ENCODE measurements around the gene ABCC1.

The ABCC1 gene

DNA sequence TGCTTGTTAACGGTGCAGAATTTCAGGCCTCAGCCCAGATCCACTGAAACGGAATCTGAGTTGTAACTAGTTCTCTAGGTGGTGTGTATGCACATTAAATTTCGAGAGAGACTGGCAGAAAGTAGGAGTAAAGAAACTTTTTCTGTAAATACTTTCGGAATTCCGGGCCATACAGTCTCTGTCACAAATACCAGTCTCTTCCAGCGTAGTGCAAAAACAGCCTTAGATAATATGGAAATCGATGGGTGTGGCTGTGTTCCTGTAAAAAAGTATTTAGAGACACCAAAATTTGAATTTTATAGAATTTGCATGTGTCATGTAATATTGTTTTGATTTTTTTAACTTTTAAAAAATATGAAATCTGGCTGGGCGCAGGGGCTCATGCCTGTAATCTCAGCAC lies 109.7 kb downstream of the ABCC1 start:
- DNase-seq, result no peak

DNA sequence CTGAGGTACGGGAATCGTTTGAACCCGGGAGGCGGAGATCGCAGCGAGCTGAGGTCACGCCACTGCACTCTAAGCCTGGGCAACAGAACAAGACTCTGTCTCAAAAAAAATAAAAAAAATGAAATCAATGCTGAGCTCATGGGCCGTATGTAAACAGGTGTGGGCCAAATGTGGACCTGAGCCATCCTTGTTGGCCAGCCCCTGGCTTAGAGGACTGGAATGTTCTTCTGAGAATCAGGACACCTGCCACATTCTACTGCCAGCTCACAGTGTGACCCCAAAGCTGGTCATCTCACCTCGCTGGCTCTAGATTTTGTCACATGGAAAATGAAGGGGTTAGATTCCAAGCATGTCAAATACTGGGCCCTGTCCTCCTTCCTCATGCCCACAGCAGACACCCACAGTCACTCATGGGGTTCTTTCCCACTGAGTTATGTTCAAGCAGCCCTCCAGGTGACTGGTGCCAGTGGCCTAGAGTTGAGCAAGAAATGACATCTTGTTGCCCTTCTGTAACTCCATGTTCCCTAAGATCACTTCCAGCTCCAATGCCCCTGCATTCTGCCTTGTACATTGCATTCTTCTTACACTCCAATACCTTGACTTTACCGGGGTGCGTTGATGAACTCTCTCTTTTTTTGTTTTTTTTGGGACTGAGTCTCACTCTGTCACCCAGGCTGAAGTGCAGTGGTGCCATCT lies 110.6 kb downstream of the ABCC1 start:
- no peak for DNase-seq

DNA sequence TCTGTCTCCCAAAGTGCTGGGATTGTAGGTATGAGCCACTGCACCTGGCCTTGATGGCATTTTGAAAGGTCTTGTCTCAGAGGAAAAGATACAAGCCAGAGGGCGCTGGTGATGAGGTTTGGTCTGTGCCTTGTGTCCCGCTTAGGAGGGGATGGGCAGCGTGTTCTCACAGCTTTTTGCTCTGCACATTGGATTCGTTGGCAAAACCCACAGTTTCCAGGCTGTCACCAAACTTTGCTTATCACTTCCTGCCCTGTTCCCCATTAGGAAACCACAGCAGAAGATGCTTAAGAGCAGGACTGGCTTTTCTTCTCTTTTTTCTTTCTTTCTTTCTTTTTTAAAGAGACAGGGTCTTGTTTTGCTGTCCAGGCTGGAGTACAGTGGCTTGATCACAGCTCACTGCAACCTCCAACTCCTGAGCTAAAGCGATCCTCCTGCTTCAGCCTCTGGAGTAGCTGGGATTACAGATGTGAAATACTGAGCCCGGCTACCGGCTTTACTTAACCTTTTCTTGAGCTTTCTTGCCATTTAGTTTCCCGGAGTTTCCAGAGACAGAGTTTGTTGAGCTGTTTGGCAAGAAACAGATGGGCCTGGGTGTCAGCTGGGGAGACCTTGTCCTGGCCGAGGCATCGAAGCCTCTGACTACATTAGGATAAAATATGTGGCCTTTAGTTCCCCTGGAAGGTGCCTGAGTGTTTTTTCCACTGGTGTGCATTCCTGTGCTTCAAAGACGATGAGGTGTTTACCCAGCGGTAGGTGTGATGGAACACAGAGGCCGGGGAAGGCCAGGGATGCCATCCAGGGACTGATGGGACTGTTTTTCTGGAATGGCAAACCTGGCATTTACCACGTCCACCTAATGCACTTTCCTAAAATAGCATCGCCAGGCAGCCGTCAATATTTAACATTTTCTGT lies 112.9 kb downstream of the ABCC1 start:
- no peak for DNase-seq

DNA sequence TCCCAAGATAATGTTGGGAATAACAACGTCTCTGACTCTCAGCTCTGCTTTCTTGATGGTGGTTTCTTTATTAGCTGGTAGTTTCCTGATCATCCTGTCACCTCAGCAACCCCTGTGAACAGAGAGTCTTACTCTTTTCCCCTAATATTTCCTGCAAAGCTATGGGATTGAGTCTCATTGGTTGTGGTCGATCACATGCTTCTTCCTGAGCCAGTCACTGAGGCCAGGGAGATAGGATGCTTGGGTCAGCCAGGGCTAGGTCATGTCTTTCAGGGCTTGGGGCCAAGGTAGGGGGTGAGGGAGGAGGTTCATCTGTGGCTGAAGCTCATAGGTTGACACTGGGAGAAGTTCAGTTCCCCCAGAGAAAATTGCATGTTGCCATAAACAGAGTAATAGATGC lies 114.3 kb downstream of the ABCC1 start:
- DNase-seq, result no peak

DNA sequence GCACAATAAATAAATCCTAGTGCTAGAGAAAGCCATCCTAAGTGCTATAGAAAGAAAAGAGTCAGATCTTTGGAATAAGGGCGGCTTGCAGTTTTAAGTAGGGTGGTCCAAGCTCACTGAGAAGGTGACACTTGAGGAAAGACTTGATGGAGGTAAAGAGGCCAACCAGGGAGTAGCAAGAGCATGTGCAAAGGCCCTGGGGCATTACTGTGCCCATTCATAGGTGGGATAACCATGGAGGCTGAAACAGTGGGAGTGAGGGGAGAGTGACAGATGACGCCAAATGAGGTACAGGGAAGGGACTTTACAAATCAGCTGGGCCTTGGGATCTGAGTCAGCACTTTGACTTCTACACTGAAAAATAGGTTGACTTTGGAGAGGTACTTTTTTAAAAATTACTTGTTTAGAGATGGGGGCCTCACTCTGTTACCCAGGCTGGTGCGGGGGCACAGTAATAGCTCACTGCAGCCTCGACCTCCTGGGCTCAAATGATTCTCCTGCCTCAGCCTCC lies 115.5 kb downstream of the ABCC1 start:
- no peak for DNase-seq

DNA sequence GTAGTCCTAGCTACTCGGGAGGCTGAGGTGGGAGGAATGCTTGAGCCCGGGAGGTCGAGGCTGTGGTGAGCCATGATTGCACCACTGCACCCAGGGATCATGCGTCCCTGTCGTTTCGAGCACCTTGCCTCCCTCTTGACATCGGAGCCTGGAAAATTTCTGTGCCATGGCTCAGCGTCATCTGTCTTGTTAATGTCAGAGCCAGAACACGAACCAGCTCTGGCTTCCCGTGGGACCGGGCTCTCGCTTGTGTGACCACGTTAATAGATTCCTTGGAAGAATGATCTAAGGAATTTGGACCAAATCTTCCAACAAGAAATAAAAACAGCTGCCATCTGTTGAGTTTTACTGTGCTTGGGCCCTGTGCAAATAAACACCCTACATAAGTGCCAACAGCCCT lies 117.7 kb downstream of the ABCC1 start:
- DNase-seq, result no peak

DNA sequence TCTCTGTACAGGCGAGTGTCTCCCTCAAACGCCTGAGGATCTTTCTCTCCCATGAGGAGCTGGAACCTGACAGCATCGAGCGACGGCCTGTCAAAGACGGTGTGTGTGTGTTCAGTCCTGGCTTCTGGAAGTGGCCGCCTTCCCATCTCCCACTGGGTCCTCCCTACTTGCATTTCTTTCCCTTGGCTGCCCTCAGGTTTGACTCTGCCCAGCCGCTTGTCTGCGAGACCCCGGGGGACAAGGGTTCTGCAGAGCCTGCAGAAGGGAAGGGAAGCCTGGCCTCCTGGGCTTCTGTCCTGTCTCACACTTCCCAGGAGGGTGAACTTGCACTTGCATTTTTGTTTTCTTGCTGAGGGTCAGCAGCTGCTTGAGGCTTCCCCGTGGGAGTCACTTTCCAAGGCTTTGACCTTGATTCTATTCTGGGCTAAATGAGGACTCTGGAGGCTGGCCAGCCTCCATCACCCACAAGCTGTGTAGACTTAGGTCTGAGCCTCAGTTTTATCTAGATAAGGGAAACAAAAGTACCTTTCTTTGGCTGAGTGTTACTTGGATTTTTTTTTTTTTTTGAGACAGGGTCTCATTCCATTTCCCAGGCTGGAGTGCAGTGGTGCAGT lies 122.3 kb downstream of the ABCC1 start:
- no peak for DNase-seq

DNA sequence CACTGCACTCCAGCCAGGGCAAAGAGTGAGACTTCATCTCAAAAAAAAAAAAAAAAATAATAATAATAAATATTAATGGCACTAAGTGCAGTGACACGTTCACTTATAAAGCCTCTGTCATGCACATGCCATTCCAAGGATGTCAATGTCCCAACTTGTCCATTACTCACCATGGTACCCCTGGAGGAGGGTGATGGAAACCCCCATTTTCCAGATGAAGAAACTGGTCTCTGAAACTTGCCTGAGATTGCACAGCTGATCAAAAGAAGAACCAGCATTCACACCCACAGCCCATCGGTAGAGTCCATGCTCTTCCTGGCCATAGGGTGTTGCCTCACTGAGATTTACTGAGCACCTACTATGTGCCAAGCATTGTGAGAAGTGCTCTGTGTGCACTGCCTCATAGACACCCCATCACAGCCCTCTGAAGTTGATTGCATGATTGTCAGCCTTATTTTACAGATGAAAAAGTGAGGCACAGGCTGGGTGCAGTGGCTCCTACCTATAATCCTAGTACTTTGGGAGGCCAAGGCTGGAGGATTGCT lies 123.7 kb downstream of the ABCC1 start:
- DNase-seq, result no peak

DNA sequence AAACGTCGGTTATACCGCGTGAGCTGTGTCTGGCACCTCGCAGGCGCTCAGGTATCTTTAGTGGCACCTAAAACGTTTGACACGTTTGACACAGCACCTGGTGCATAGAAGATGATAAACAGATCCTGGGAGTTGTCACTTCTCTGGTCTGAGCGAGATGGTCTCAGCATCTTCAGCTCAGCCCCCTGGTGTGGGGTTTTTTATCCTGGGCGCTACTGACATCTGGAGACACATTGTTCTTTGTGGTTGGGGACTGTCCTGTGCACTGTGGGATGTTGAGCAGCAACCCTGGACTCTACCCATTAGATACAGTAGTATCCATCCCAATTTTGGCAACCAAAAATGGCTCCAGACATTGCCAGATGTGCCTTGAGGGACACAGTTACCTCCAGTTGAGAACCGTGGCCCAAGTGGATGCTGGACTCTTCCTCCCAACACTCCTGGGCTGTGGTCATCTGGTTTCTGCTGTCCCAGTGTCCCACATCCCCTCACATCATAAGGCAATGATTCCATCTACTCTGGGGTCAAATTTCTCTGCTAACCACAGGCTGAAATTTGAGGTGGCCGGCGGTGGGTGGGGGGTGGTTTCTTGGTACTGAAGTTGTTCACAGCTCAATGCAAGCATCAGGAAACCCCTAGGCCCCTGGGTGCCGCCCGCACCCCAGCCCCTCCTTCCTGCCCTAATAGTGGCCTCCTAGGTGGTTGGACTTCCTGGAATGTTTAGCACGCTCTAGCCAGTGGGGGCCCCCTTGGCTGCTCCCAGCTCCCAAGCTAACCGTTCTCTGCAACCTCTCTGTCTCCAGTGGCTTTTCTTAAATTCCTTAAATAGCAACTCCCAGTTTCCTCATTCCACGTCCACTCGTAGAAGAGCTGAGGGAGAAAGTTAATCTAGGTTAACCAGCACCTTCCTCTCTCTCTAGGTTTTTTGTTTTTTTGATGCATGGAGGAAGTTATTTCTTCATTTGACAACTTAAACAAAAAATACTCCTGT lies 124.8 kb downstream of the ABCC1 start:
- DNase-seq, result no peak

DNA sequence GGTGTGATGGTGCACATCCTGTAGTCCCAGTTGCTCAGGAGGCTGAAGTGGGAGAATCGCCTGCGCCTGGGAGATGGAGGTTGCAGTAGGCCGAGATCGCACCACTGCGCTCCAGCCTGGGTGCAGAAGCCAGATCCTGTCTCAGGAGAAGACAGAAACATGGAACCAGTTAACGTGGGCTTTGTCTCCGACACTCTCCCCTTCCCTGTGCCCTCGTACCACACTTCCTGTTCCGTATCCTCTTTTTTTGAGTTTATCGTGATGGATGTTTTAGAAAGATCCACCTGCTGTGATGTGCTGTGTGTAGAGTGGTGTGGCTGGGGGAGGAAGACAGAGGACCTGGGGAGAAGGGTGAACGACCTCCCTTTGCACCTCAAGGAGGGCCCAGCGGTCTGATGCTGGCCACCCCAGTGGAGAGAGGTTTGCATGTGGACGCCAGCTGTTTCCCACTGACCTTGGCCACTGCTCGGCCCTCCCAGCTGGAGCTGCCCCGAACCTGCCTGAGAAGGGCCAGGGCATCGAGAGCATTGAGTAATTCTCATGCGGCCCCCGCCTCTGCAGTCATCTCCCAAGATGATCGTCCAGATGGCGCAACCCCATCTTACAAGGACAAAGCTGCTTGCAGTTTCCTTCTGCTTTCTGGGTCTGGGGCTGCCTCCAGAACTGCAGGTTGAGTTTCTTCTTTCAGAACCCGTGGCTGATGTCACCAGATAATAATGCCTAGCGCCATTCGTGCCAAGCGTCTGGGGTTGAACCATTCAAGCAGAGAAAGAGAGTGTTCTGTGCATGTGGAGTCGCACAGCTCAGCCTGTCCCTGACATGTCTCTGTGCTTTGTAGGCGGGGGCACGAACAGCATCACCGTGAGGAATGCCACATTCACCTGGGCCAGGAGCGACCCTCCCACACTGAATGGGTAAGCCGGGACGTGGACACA lies 126.3 kb downstream of the ABCC1 start:
- no peak for DNase-seq

DNA sequence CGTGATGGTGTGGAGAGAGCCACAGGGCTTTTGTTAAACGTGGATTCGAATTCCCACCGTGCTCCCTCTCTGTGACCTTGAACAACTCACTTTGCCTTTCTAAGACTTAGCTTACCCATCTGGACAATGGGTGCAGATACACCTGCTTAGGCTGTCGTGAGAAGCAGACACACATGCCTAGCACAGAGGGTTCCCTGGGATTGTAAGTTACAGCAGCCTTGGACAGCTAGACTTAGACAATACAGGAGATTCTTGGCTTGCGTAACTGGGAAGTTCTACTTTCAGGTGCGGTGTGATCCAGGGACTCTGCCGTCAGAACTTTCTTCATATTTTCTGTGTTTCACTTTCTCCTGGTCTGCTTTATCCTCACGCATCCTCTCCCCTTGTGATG lies 127.0 kb downstream of the ABCC1 start:
- DNase-seq, result no peak

DNA sequence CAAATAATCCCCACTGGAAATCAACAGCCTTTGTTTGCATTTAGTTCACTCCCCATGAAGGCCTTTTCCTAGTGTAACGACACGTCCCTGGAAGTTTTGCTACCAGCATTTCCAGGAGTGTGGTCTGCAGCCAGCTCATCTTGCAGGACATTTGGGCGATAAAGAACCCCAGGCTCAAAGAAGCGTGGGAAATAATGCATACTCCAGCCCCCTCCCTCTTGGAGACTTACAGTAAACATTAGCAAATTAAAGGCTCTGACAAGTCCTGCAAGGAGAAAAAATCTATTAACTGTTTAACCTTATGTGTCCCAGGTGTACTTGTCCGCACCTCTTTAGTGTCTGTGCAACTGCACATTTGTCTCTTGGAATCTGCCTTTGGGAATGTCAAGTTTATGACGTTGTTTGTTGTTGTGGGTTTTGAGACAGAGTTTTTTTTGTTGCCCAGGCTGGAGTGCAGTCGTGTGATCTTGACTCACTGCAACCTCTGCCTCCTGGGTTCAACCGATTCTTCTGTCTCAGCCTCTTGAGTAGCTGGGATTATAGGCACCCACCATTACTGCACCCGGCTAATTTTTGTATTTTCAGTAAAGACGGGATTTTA lies 131.1 kb downstream of the ABCC1 start:
- DNase-seq, result no peak

DNA sequence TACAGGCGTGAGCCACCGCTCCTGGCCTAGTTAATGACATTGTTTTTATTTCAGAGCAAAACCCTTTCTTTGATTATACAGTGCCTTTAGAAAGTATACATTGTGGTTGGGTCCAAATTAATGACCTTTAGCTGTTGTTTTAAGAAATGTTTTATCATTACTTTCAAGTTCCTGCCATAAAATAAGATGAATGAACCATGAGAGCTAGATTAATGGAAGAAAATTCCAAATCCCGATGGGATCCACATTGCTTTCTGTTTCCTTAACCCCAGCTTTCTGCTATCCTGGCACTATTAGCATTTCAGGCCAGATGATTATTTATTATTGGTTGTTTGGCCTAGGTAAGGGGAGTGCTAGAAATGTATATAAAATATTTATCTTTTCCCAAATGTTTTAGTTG lies 131.7 kb downstream of the ABCC1 start:
- DNase-seq, result no peak

DNA sequence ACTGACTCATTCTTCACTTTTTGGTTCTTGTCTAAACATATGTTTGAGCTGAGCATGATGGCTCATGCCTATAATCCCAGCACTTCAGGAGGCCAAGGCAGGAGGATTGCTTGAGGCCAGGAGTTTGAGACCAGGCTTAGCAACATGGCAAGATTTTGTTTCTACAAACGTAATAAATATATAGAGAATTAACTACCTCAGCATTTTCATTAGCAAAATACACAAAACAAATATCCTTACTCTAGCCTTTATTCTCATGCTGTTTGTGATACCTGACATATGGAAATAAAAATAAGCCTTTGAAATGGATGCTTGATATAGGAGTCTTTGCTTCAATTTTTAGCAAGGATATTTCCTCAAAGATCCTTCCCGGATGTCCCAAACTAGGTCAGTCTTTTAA lies 132.8 kb downstream of the ABCC1 start:
- DNase-seq, result no peak

DNA sequence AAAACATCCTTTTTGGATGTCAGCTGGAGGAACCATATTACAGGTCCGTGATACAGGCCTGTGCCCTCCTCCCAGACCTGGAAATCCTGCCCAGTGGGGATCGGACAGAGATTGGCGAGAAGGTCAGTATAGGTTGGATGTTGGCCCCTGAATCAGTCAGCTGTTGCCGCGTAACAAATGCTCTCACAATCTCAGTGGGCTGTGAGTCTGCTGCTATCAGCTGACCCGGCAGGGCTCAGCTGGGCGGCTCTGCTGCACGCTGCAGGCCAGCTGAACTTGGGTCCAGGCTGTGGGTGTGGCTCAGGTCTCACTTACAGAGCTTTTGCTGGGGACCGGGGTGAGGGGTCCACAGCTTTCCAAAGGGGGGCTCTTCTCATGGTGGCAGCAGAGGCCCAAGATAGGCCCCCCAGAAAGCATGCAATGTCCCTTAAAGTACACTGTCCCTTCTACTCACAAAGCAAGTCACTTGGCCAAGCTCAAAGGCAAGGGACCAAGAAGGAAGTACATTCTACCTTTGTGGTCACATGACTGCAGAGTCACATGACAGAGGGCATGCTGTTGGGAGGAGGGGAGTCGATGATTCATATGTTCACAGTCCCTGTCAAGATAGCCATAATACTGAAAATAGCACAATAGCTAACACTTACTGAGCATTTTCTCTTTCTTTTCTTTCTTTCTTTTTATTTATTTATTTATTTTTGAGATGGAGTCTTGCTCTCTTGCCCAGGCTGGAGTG lies 134.2 kb downstream of the ABCC1 start:
- no peak for DNase-seq

DNA sequence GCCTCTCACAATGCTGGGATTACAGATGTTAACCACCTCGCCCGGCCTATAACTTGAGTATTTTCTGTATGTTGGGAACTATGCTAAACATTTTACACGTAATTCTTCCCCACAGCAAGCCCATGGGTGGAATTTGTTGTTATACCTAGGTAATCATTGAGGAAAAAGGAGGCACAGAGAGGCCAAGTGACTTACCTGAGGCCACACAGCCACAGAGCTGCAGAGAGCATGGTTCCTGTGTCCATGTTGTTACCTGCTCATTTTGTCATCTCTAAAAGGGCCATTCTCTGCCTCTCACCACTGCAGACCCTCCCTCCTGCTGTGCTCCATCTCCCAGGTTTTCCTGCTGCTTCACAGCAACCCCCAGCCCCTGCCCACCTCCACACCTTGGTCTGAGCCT lies 135.5 kb downstream of the ABCC1 start:
- no peak for DNase-seq

DNA sequence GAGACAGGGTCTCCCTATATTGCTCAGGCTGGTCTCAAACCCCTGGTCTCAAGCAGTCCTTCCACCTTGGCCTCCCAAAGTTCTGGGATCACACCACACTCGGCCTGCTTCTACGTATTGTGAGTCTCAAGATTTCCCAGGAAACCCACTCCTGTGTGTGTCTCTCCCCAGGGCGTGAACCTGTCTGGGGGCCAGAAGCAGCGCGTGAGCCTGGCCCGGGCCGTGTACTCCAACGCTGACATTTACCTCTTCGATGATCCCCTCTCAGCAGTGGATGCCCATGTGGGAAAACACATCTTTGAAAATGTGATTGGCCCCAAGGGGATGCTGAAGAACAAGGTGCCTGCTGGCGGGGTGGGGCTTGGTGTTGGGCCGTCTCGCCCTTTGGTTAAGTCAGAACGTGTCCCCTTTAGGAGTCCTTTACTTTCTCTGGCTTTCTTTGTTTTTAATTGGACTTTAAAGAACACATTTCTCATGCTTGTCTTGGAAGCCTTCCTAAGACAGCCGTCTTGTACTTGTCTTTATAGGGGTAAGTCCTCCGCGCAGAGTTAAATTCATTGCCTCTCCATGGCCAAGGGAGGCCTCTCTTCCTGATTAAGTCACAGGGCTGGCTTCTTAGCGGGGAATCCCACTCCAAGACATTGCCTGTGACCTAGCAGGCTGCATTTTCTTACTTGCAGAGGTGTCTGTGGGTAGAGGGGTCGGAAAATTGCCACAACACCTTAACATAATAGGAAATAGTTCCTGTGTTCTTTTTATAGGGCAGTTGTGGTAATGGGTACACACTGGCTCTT lies 137.4 kb downstream of the ABCC1 start:
- DNase-seq, result no peak

DNA sequence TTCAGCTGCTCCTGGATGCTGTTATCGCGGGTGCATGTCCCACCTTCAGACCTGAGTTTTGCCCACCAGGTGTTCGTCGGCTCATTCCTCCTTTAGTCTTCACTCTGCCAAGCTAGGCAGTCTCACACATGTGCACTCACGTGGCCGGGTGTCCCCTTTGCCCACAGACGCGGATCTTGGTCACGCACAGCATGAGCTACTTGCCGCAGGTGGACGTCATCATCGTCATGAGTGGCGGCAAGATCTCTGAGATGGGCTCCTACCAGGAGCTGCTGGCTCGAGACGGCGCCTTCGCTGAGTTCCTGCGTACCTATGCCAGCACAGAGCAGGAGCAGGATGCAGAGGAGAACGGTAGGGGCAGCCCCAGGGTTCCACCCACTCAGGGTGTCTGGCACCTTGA lies 140.8 kb downstream of the ABCC1 start:
- DNase-seq, result no peak
